ENCODE measurements around the gene MEF2C. TPM values are rescaled to one million over a fixed set of nuclear protein-coding genes. Genes with fewer than 3 reads are reported as not detected.

MEF2C gene
- total RNA-seq, 2 donors from 2014 or later, result 0.64 to 0.86 TPM

DNA sequence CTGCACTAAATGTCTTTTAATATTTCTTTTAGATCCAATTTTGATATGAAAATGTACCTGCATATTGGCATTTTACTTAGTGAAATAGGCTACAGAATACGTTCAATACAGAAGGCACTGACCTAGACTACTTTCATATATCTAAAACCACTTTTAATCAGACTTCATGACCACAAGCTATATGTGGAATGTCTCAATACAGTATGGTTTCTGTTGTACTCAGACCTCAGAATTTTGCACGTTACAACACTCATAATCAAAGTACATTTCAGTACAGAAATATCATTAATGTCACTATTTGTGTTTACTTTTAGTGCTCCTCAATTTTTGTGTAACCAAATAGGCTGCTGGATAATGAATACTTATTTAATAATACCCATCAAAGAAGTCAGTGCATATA lies 74.8 kb downstream of the MEF2C start:
- H3K4me1 ChIP-seq (ENCODE audit: control insufficient read depth, insufficient read depth, low read length), result no peaks in the 10 kb centered on the region
- Mint-ChIP-seq H3K4me1 (peaks cover 11% of the 10 kb centered on the region), H3K36me3 (ENCODE audit: low read depth) (no peaks in the 10 kb centered on the region), H3K27ac (no peak overlapping the region), H3K4me3 (no peak overlapping the region), H3K9me3 (no peaks in the 10 kb centered on the region), H3K27me3 (ENCODE audit: insufficient read depth) (no peaks in the 10 kb centered on the region)
- DNase-seq, result no peak
- H3K27me3 ChIP-seq (ENCODE audit: control insufficient read depth, insufficient read depth, low read length, poor library complexity, severe bottlenecking), result no peaks in the 10 kb centered on the region
- H3K9me3 ChIP-seq (ENCODE audit: control insufficient read depth, low read length), result no peaks in the 10 kb centered on the region
- no peak overlapping the region for H3K4me3 ChIP-seq (ENCODE audit: low read length)
- H3K9ac ChIP-seq (ENCODE audit: extremely low read depth, low read length, poor library complexity, severe bottlenecking), result no peak overlapping the region
- no peaks in the 10 kb centered on the region for H3K36me3 ChIP-seq (ENCODE audit: control insufficient read depth, insufficient read depth, low read length)
- 71 to 83% methylated on average over 1 to 2 of the region's 2 CpGs for WGBS, 2 experiments (ENCODE audit: insufficient coverage in 1 of 2, insufficient read length in 1 of 2)
- TF ChIP-seq, protein P1, sequence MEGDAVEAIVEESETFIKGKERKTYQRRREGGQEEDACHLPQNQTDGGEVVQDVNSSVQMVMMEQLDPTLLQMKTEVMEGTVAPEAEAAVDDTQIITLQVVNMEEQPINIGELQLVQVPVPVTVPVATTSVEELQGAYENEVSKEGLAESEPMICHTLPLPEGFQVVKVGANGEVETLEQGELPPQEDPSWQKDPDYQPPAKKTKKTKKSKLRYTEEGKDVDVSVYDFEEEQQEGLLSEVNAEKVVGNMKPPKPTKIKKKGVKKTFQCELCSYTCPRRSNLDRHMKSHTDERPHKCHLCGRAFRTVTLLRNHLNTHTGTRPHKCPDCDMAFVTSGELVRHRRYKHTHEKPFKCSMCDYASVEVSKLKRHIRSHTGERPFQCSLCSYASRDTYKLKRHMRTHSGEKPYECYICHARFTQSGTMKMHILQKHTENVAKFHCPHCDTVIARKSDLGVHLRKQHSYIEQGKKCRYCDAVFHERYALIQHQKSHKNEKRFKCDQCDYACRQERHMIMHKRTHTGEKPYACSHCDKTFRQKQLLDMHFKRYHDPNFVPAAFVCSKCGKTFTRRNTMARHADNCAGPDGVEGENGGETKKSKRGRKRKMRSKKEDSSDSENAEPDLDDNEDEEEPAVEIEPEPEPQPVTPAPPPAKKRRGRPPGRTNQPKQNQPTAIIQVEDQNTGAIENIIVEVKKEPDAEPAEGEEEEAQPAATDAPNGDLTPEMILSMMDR (conservative IDR thresholded peaks at IDR 0.05), result no peak
- H3K27ac ChIP-seq (ENCODE audit: low read depth, low read length), result no peak overlapping the region

DNA sequence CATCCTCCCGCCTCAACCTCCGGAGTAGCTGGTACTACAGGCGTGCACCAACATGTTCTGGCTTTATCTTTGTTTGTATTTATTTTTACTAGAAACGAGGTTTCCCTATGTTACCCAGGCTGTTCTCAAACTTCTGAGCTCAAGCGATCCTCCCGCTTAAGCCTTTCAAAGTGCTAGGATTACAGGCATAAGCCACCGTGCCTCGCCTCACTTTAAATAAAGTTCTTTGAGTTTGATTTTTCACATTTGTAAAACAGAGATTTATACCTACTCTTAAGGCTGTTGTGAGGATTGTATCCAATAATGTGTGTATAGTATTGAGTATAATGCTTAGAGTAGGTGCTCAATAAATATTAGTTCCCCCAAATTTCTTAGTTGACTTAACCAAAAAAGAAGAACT lies 75.7 kb downstream of the MEF2C start:
- Mint-ChIP-seq H3K36me3 (ENCODE audit: low read depth) (no peaks in the 10 kb centered on the region), H3K27me3 (ENCODE audit: insufficient read depth) (no peaks in the 10 kb centered on the region), H3K4me3 (no peak overlapping the region), H3K27ac (no peak overlapping the region), H3K9me3 (no peaks in the 10 kb centered on the region), H3K4me1 (peaks cover 11% of the 10 kb centered on the region)
- no peak for DNase-seq
- TF ChIP-seq, protein P1 (conservative IDR thresholded peaks at IDR 0.05), result no peak
- H3K9ac ChIP-seq (ENCODE audit: extremely low read depth, low read length, poor library complexity, severe bottlenecking), result no peak overlapping the region
- no peaks in the 10 kb centered on the region for H3K36me3 ChIP-seq (ENCODE audit: control insufficient read depth, insufficient read depth, low read length)
- no peaks in the 10 kb centered on the region for H3K4me1 ChIP-seq (ENCODE audit: control insufficient read depth, insufficient read depth, low read length)
- H3K27ac ChIP-seq (ENCODE audit: low read depth, low read length), result no peak overlapping the region
- H3K27me3 ChIP-seq (ENCODE audit: control insufficient read depth, insufficient read depth, low read length, poor library complexity, severe bottlenecking), result no peaks in the 10 kb centered on the region
- H3K4me3 ChIP-seq (ENCODE audit: low read length), result no peak overlapping the region
- 92 to 94% methylated on average over 6 to 8 of the region's 8 CpGs for WGBS, 2 experiments (ENCODE audit: insufficient coverage in 1 of 2, insufficient read length in 1 of 2)
- no peaks in the 10 kb centered on the region for H3K9me3 ChIP-seq (ENCODE audit: control insufficient read depth, low read length)

DNA sequence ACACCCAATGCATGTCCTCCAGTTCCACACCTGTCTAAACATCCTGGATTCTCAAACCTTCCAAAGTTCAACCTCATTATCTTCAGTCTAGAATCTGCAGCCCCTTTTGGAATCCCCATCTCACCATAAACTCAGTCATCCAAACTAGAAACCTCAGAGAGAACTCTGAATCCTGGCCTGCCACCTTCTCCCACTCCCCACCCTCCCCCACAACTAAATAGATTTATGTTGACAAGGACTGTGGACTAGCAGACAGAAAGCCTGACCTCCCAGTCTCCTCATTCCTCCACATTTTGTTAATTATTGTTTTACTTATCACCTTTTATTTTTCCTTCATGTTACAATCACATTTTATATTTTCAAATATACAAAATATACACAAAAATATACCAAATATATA lies 76.6 kb downstream of the MEF2C start:
- no peak for DNase-seq
- Histone ChIP-seq H3K4me3 (ENCODE audit: low read length) (no peak overlapping the region), H3K9me3 (ENCODE audit: control insufficient read depth, low read length) (no peaks in the 10 kb centered on the region), H3K4me1 (ENCODE audit: control insufficient read depth, insufficient read depth, low read length) (no peaks in the 10 kb centered on the region), H3K27ac (ENCODE audit: low read depth, low read length) (no peak overlapping the region), H3K27me3 (ENCODE audit: control insufficient read depth, insufficient read depth, low read length, poor library complexity, severe bottlenecking) (no peaks in the 10 kb centered on the region), H3K36me3 (ENCODE audit: control insufficient read depth, insufficient read depth, low read length) (no peaks in the 10 kb centered on the region), H3K9ac (ENCODE audit: extremely low read depth, low read length, poor library complexity, severe bottlenecking) (no peak overlapping the region)
- peaks cover 11% of the 10 kb centered on the region for H3K4me1 Mint-ChIP-seq
- TF ChIP-seq, protein P1 (conservative IDR thresholded peaks at IDR 0.05), result no peak
- no peak overlapping the region for H3K4me3 Mint-ChIP-seq
- H3K27me3 Mint-ChIP-seq (ENCODE audit: insufficient read depth), result no peaks in the 10 kb centered on the region
- no peaks in the 10 kb centered on the region for H3K36me3 Mint-ChIP-seq (ENCODE audit: low read depth)
- H3K27ac Mint-ChIP-seq, result no peak overlapping the region
- no peaks in the 10 kb centered on the region for H3K9me3 Mint-ChIP-seq
